GM12865 (cell line): ENCODE results near the gene SV2C.

Source experiments
- DNase-seq: peaks from one replicate; pipeline ENCODE4 v3.0.0; 2010; ENCODE audit warnings: low read depth
- H3K4me3 ChIP-seq: 2 replicates; pipeline ENCODE4 v1.5.1; 2011; ENCODE audit warnings: mild to moderate bottlenecking, low read depth, low read length, control low read depth
- CTCF ChIP-seq: IDR thresholded peaks from 2 replicates; pipeline ENCODE4 v1.5.1; 2011; ENCODE audit warnings: low read length, control low read depth, low read depth, inconsistent platforms; ENCODE audit not compliant: insufficient read depth; ENCODE audit errors: missing control alignments

The SV2C gene

GRCh38 chr5:76245590-76245989 lies 162.4 kb downstream of the SV2C start:
- no peak overlapping the region for H3K4me3 ChIP-seq
- no peak for TF ChIP-seq CTCF
- DNase-seq, result no peak

- H3K4me3 ChIP-seq, result no peak overlapping the region
- DNase-seq, result no peak
- TF ChIP-seq CTCF, result no peak
Measured at GRCh38 chr5:76249621-76250020, 166.4 kb downstream of the SV2C start.

GRCh38 chr5:76250463-76250862 lies 167.3 kb downstream of the SV2C start:
- no peak for TF ChIP-seq CTCF
- DNase-seq, result no peak
- H3K4me3 ChIP-seq, result no peak overlapping the region

- H3K4me3 ChIP-seq, result no peak overlapping the region
- DNase-seq, result no peak
- no peak for TF ChIP-seq CTCF
Measured at GRCh38 chr5:76251656-76252055, 168.5 kb downstream of the SV2C start.

GRCh38 chr5:76252437-76252836 lies 169.3 kb downstream of the SV2C start:
- TF ChIP-seq CTCF, result no peak
- H3K4me3 ChIP-seq, result no peak overlapping the region
- DNase-seq, result no peak

GRCh38 chr5:76256116-76256889 lies 173.1 kb downstream of the SV2C start:
- peak; percentile 76 for TF ChIP-seq CTCF
- peak; percentile 80 for DNase-seq
- no peak overlapping the region for H3K4me3 ChIP-seq

GRCh38 chr5:76257225-76257833 lies 174.1 kb downstream of the SV2C start:
- DNase-seq, result no peak
- TF ChIP-seq CTCF, result no peak

More at GRCh38 chr5:76257225-76257833, 174.1 kb downstream of the SV2C start:
- H3K4me3 ChIP-seq, result no peak overlapping the region
